A549 treated with dexamethasone at 1 μM for 4 hours (cell line): ENCODE measurements around the gene C12orf50. TPM values are rescaled to one million over a fixed set of nuclear protein-coding genes. Genes with fewer than 3 reads are reported as not detected.

Experiments
- total RNA-seq: library from RNA; stranded (reverse); fragments of 200-300 nt; extraction: Qiagen RNA extraction; gene quantifications from 5 replicates; pipeline ENCODE4 v1.2.3, GENCODE V29; 2022

C12orf50 gene
- 0.06 to 0.08 TPM in 2 of 5 replicates, not detected in the others for total RNA-seq

GRCh38 chr12:88029093-88029665 lies at the start of gene C12orf50:
Gene C12orf50 (minus strand): TSS chr12:88029401. CDS start chr12:88026962, 2,439 bp downstream.

Other genes starting within 250 kb of the C12orf50 start
- gene CEP290, start 112.7 kb upstream of the C12orf50 start, total RNA-seq, result 5.7 to 8.6 TPM (median 6.6 TPM) in 5 replicates
- gene TMTC3, start 112.9 kb upstream of the C12orf50 start, total RNA-seq, result 9.1 to 20.0 TPM (median 15.8 TPM) in 5 replicates